ENCODE measurements around the gene HDAC4.

Gene HDAC4

DNA sequence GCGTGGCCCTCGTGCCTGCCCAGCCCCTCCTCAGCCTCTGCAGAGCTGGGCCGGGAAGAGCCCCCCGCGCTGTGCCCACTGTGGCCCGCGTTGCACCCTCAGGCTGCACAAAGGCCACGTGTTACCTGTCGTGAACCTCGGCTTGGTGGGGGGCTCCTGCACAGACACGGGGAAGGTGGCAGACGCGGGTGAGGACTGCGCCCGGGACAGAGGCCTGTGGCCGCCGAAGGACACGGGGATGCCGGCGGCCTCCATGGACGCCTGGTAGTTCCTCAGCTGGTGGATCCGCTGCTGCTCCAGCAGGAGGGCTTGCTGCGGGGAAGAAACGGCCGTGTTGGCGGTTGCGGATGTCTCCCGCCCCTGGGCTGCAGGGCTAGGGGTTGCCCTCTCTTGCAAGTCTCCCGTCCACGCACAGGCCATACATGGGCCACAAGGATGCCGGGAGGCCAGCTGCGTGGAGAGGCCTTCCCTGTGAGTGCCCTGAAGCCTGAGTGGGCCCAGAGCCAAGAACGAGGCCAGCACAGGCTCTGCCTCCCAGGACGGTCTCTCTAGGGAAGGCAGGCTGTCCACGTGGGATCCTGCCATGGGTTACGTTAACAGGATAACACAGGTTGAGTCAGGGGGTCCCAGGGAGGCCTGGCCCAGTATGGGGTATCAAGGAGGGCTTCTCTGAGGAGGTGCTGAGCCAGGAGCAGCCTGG lies 289.3 kb downstream of the HDAC4 start:
- no peak for TF ChIP-seq TAF1 (IDR thresholded peaks at IDR 0.05; ENCODE audit: low read depth)
- no peak for TF ChIP-seq EGR1 (IDR thresholded peaks at IDR 0.05)
- TF ChIP-seq, protein P1, sequence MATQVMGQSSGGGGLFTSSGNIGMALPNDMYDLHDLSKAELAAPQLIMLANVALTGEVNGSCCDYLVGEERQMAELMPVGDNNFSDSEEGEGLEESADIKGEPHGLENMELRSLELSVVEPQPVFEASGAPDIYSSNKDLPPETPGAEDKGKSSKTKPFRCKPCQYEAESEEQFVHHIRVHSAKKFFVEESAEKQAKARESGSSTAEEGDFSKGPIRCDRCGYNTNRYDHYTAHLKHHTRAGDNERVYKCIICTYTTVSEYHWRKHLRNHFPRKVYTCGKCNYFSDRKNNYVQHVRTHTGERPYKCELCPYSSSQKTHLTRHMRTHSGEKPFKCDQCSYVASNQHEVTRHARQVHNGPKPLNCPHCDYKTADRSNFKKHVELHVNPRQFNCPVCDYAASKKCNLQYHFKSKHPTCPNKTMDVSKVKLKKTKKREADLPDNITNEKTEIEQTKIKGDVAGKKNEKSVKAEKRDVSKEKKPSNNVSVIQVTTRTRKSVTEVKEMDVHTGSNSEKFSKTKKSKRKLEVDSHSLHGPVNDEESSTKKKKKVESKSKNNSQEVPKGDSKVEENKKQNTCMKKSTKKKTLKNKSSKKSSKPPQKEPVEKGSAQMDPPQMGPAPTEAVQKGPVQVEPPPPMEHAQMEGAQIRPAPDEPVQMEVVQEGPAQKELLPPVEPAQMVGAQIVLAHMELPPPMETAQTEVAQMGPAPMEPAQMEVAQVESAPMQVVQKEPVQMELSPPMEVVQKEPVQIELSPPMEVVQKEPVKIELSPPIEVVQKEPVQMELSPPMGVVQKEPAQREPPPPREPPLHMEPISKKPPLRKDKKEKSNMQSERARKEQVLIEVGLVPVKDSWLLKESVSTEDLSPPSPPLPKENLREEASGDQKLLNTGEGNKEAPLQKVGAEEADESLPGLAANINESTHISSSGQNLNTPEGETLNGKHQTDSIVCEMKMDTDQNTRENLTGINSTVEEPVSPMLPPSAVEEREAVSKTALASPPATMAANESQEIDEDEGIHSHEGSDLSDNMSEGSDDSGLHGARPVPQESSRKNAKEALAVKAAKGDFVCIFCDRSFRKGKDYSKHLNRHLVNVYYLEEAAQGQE (IDR thresholded peaks at IDR 0.05; ENCODE audit: low read depth), result no peak
- no peak for TF ChIP-seq EP300 (IDR thresholded peaks at IDR 0.05; ENCODE audit: borderline replicate concordance)
- TF ChIP-seq TEAD4 (IDR thresholded peaks at IDR 0.05), result no peak
- TF ChIP-seq ZBTB7A (IDR thresholded peaks at IDR 0.05; ENCODE audit: low read depth), result no peak
- TF ChIP-seq YY1 (IDR thresholded peaks at IDR 0.05; ENCODE audit: low read depth), result no peak
- no peak for TF ChIP-seq CEBPB (IDR thresholded peaks at IDR 0.05)
- TF ChIP-seq, protein P2, sequence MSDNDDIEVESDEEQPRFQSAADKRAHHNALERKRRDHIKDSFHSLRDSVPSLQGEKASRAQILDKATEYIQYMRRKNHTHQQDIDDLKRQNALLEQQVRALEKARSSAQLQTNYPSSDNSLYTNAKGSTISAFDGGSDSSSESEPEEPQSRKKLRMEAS (IDR thresholded peaks at IDR 0.05), result no peak
- TF ChIP-seq CREB1 (IDR thresholded peaks at IDR 0.05; ENCODE audit: low read depth), result no peak
- TF ChIP-seq FOXM1 (IDR thresholded peaks at IDR 0.05; ENCODE audit: borderline replicate concordance, low read depth), result no peak

DNA sequence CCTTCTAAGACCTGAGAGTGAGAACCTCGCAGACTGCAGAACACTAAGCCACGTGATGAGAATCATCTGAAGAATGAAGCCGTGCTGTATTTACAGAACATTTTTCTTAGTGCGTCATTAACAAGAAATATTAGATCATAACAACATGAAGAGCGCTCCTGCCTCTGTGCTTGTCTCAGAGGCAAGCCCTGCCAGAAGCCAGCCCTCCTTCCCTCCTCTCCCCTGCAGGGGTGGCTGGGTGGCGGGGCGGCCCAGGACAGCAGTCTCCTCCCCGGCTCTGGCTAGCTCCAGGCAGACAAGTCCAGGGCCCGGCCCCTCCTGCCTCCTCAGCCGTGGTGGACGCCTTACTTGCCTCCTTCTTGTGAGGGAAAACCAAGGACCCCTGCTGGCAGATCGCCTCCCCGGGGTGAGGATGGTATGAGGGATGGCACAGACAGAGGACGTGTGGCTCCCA lies 290.2 kb downstream of the HDAC4 start:
- TF ChIP-seq YY1 (IDR thresholded peaks at IDR 0.05; ENCODE audit: low read depth) (no peak), ZBTB7A (IDR thresholded peaks at IDR 0.05; ENCODE audit: low read depth) (no peak), CREB1 (IDR thresholded peaks at IDR 0.05; ENCODE audit: low read depth) (no peak), TCF12 (IDR thresholded peaks at IDR 0.05; ENCODE audit: low read depth) (no peak), USF1 (IDR thresholded peaks at IDR 0.05) (no peak), FOXM1 (IDR thresholded peaks at IDR 0.05; ENCODE audit: borderline replicate concordance, low read depth) (no peak), TAF1 (IDR thresholded peaks at IDR 0.05; ENCODE audit: low read depth) (no peak), TEAD4 (IDR thresholded peaks at IDR 0.05) (no peak), CEBPB (IDR thresholded peaks at IDR 0.05) (no peak), NFIC (IDR thresholded peaks at IDR 0.05) (no peak), EP300 (IDR thresholded peaks at IDR 0.05; ENCODE audit: borderline replicate concordance) (no peak), EGR1 (IDR thresholded peaks at IDR 0.05) (no peak)
- TF ChIP-seq, protein P2 (IDR thresholded peaks at IDR 0.05), result no peak
- TF ChIP-seq, protein P1 (IDR thresholded peaks at IDR 0.05; ENCODE audit: low read depth), result no peak

- no peak for TF ChIP-seq RAD21 (IDR thresholded peaks at IDR 0.05; ENCODE audit: low read depth)
- no peak for TF ChIP-seq TEAD4 (IDR thresholded peaks at IDR 0.05)
- no peak for TF ChIP-seq NFIC (IDR thresholded peaks at IDR 0.05)
- TF ChIP-seq EGR1 (IDR thresholded peaks at IDR 0.05), result no peak
- no peak for TF ChIP-seq CREB1 (IDR thresholded peaks at IDR 0.05; ENCODE audit: low read depth)
- TF ChIP-seq, protein P1 (IDR thresholded peaks at IDR 0.05; ENCODE audit: low read depth), result no peak
- no peak for TF ChIP-seq TCF12 (IDR thresholded peaks at IDR 0.05; ENCODE audit: low read depth)
- TF ChIP-seq ZBTB7A (IDR thresholded peaks at IDR 0.05; ENCODE audit: low read depth), result no peak
- no peak for TF ChIP-seq TAF1 (IDR thresholded peaks at IDR 0.05; ENCODE audit: low read depth)
- no peak for TF ChIP-seq CEBPB (IDR thresholded peaks at IDR 0.05)
- TF ChIP-seq EP300 (IDR thresholded peaks at IDR 0.05; ENCODE audit: borderline replicate concordance), result no peak
- no peak for TF ChIP-seq USF1 (IDR thresholded peaks at IDR 0.05)
Observed at GRCh38 chr2:239109928-239110545, 290.8 kb downstream of the HDAC4 start.

Measured in Ishikawa (cell line).